ENCODE data around the gene CLSTN1. TPM values are rescaled to one million over a fixed set of nuclear protein-coding genes. Genes with fewer than 3 reads are reported as not detected.

CLSTN1 gene
- total and polyA plus RNA-seq, 7 donors, result 7.3 to 48.7 (median 19.7) TPM

- 8 to 12% (median 12%) methylated on average over 8 of the region's 8 CpGs for WGBS, 3 donors
- peak overlapping the region; percentile 73 for H3K4me3 ChIP-seq
- no peaks in the 10 kb centered on the region for H3K9me3 ChIP-seq
- DNase-seq, result no peak
- H3K27ac ChIP-seq, result no peak overlapping the region
- no peaks in the 10 kb centered on the region for H3K36me3 ChIP-seq (ENCODE audit: insufficient read depth in 1 of 2, low read depth in 1 of 2)
- intact Hi-C loops (cut with DNase I), result loop anchor here in 1 of 2 donors (5.0 kb wide), 1 partner anchor 45 kb away; no protein-coding TSS in a partner anchor
- TF ChIP-seq CTCF (IDR thresholded peaks at IDR 0.05), result no peak
- no peaks in the 10 kb centered on the region for H3K27me3 ChIP-seq (ENCODE audit: insufficient read depth in 3 of 3, low read length in 2 of 3)
- no peak for ATAC-seq
- H3K4me1 ChIP-seq, result peaks cover 36% of the 10 kb centered on the region
Measured at GRCh38 chr1:9822490-9822889, 1.3 kb downstream of the CLSTN1 start.

- H3K9me3 ChIP-seq, result no peaks in the 10 kb centered on the region
- TF ChIP-seq CTCF (IDR thresholded peaks at IDR 0.05), result no peak
- DNase-seq (no peak), ATAC-seq (no peak)
- H3K4me3 ChIP-seq, result peak overlapping the region; percentile 73
- peaks cover 36% of the 10 kb centered on the region for H3K4me1 ChIP-seq
- WGBS, 3 donors, result 92 to 95% (median 93%) methylated on average over 4 of the region's 4 CpGs
- no peaks in the 10 kb centered on the region for H3K36me3 ChIP-seq (ENCODE audit: insufficient read depth in 1 of 2, low read depth in 1 of 2)
- no peak overlapping the region for H3K27ac ChIP-seq
- intact Hi-C loops (cut with DNase I), result loop anchor here in 1 of 2 donors (5.0 kb wide), 1 partner anchor 46 kb away; no protein-coding TSS in a partner anchor
- H3K27me3 ChIP-seq (ENCODE audit: insufficient read depth in 3 of 3, low read length in 2 of 3), result no peaks in the 10 kb centered on the region
Measured at GRCh38 chr1:9821710-9822109, 2.1 kb downstream of the CLSTN1 start.

GRCh38 chr1:9820521-9820920 is 3.2 kb downstream of the CLSTN1 start:
- Histone ChIP-seq H3K9me3 (no peaks in the 10 kb centered on the region), H3K4me3 (no peak overlapping the region), H3K4me1 (peaks cover 31% of the 10 kb centered on the region), H3K27me3 (ENCODE audit: insufficient read depth in 3 of 3, low read length in 2 of 3) (no peaks in the 10 kb centered on the region), H3K27ac (no peak overlapping the region), H3K36me3 (ENCODE audit: insufficient read depth in 1 of 2, low read depth in 1 of 2) (no peaks in the 10 kb centered on the region)
- DNase-seq, result no peak
- intact Hi-C loops (cut with DNase I), result loop anchor here in 1 of 2 donors (5.0 kb wide), 1 partner anchor 47 kb away; no protein-coding TSS in a partner anchor
- 91 to 94% (median 94%) methylated on average over 3 of the region's 3 CpGs for WGBS, 3 donors
- TF ChIP-seq CTCF (IDR thresholded peaks at IDR 0.05), result no peak
- ATAC-seq, result no peak

- no peak for TF ChIP-seq CTCF (IDR thresholded peaks at IDR 0.05)
- DNase-seq, result no peak
- Histone ChIP-seq H3K27me3 (ENCODE audit: insufficient read depth in 3 of 3, low read length in 2 of 3) (no peaks in the 10 kb centered on the region), H3K36me3 (ENCODE audit: insufficient read depth in 1 of 2, low read depth in 1 of 2) (no peaks in the 10 kb centered on the region), H3K4me1 (peaks cover 24% of the 10 kb centered on the region), H3K4me3 (no peak overlapping the region), H3K27ac (no peak overlapping the region), H3K9me3 (no peaks in the 10 kb centered on the region)
- 83 to 89% (median 83%) methylated on average over 4 of the region's 4 CpGs for WGBS, 3 donors
- intact Hi-C loops (cut with DNase I), result no loop called here
- no peak for ATAC-seq
Measured at GRCh38 chr1:9817734-9818133, 6.0 kb downstream of the CLSTN1 start.

GRCh38 chr1:9816199-9816598 is 7.6 kb downstream of the CLSTN1 start:
- Histone ChIP-seq H3K9me3 (no peaks in the 10 kb centered on the region), H3K27me3 (ENCODE audit: insufficient read depth in 3 of 3, low read length in 2 of 3) (no peaks in the 10 kb centered on the region), H3K27ac (no peak overlapping the region), H3K36me3 (ENCODE audit: insufficient read depth in 1 of 2, low read depth in 1 of 2) (no peaks in the 10 kb centered on the region), H3K4me3 (no peak overlapping the region), H3K4me1 (peaks cover 20% of the 10 kb centered on the region)
- no peak for TF ChIP-seq CTCF (IDR thresholded peaks at IDR 0.05)
- no peak for DNase-seq
- ATAC-seq, result no peak
- intact Hi-C loops (cut with DNase I), result no loop called here
- whole genome bisulfite sequencing, 3 donors, result 68 to 74% (median 70%) methylated on average over 1 of the region's 1 CpG

Measured in psoas muscle (tissue), 8 donors.